Peyer's patch (tissue), 4 donors: ENCODE measurements around the gene LRRC4B. TPM values are rescaled to one million over a fixed set of nuclear protein-coding genes. Genes with fewer than 3 reads are reported as not detected.

ENCODE experiments used
- DNase-seq, 3 donors: peaks; one replicate each; pipeline ENCODE4 v3.0.0-alpha.2; 2017 to 2019
- H3K27ac ChIP-seq, 4 donors: fragments of 200-600 bp; sonication (generic); one replicate each; pipeline ENCODE4 v1.5.1; 2016 to 2019
- H3K27me3 ChIP-seq, 2 donors: fragments of 200-600 bp; sonication (generic); one replicate each; pipeline ENCODE4 v1.5.1; 2019
- H3K36me3 ChIP-seq, 3 donors: fragments of 200-600 bp; sonication (generic); one replicate each; pipeline ENCODE4 v1.5.1; 2016 to 2019
- H3K4me1 ChIP-seq, 4 donors: fragments of 200-600 bp; sonication (generic); one replicate each; pipeline ENCODE4 v1.5.1; 2016 to 2019
- H3K4me3 ChIP-seq, 4 donors: fragments of 200-600 bp; sonication (generic); 1 replicate in 3 of 4; 2 replicates in 1 of 4; pipeline ENCODE4 v1.5.1; 2016 to 2019; ENCODE audit warnings: mild to moderate bottlenecking in 1 of 4
- H3K9me3 ChIP-seq, 4 donors: fragments of 200-600 bp; sonication (generic); one replicate each; pipeline ENCODE4 v1.5.1; 2016 to 2019; ENCODE audit warnings: mild to moderate bottlenecking in 1 of 4
- POLR2A ChIP-seq, 2 donors: fragments of 450-650 bp; IDR thresholded peaks; one replicate each; pipeline ENCODE4 v1.5.1; 2017; ENCODE audit warnings: antibody characterized with exemption in 2 of 2, mild to moderate bottlenecking in 2 of 2, moderate library complexity in 2 of 2
- total RNA-seq, 4 donors: library from RNA; depleted of rRNA; stranded (reverse); fragments of >200 nt; gene quantifications; one replicate each; pipeline ENCODE4 v1.1.0, GENCODE V29; 2016
- TF ChIP-seq, protein P1 (sequence below), 6 experiments: fragments of 450-650 bp in 4 of 6; fragments of 200-600 bp in 2 of 6; sonication (generic) in 1 of 6; IDR thresholded peaks; one replicate each; pipeline ENCODE4 v1.5.1; 2017 to 2019; ENCODE audit warnings: antibody characterized with exemption in 6 of 6, mild to moderate bottlenecking in 3 of 6, moderate library complexity in 1 of 6

Gene LRRC4B
- total RNA-seq, 4 donors from 2014 or later: 0.35 to 2.0 (median 1.4) TPM

DNA sequence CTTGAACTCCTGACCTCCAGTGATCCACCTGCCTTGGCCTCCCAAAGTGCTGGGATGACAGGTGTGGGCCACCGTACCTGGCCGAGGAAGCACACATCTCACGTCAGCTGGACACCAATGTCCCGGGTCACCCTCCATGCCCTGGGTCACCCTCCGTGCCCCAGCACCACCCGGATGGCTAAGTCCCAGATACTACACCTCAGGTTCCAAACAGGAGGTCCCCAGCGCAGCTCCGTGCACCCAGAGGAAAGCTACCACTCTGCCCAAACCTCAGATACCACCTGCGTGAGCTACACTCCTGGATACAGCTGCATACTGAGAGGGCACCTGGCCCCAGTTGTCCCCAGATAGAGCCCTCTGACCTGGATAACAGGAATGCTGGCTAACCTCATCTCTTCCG lies 14.0 kb downstream of the LRRC4B start:
- H3K27ac ChIP-seq: no peak overlapping the region
- no peak for DNase-seq
- H3K27me3 ChIP-seq: peaks cover 0 to 5% of the 10 kb centered on the region in 2 donors
- H3K9me3 ChIP-seq: no peaks in the 10 kb centered on the region
- peaks cover 0 to 14% (median 5%) of the 10 kb centered on the region in 4 donors for H3K4me1 ChIP-seq
- no peak for TF ChIP-seq POLR2A (IDR thresholded peaks at IDR 0.05)
- TF ChIP-seq, protein P1, sequence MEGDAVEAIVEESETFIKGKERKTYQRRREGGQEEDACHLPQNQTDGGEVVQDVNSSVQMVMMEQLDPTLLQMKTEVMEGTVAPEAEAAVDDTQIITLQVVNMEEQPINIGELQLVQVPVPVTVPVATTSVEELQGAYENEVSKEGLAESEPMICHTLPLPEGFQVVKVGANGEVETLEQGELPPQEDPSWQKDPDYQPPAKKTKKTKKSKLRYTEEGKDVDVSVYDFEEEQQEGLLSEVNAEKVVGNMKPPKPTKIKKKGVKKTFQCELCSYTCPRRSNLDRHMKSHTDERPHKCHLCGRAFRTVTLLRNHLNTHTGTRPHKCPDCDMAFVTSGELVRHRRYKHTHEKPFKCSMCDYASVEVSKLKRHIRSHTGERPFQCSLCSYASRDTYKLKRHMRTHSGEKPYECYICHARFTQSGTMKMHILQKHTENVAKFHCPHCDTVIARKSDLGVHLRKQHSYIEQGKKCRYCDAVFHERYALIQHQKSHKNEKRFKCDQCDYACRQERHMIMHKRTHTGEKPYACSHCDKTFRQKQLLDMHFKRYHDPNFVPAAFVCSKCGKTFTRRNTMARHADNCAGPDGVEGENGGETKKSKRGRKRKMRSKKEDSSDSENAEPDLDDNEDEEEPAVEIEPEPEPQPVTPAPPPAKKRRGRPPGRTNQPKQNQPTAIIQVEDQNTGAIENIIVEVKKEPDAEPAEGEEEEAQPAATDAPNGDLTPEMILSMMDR (IDR thresholded peaks at IDR 0.05): no peak
- no peaks in the 10 kb centered on the region for H3K36me3 ChIP-seq
- no peak overlapping the region for H3K4me3 ChIP-seq

DNA sequence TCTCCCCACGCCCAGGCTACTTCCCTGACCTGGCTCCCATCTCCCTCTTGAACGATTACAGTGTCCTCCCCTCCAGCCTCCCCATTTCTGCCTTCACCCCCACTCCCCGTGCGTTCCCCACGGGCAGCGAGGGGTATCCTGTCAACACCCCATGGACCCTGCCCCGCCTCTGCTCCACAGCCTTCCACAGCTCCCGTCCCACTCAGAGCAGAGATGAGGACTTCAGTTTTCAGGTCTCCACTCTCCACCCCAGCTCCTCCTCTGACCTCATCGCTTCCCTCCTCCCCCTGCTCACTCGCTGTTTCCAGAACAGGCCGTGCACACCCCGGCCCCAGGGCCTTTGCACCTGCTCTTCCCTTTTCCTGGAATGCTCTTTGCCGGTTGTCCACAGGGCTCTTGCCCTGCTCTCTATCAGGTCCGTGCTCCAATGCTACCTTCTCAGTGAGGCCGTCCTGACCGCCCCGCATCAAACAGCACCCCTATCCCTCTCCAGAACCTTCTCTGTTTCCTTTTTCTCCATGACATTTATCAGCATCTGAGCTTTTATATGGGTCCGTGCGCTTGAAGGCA lies 15.0 kb downstream of the LRRC4B start:
- no peak for TF ChIP-seq POLR2A (IDR thresholded peaks at IDR 0.05)
- TF ChIP-seq, protein P1 (IDR thresholded peaks at IDR 0.05): no peak
- Histone ChIP-seq H3K9me3 (no peaks in the 10 kb centered on the region), H3K27ac (no peak overlapping the region), H3K27me3 (peaks cover 0 to 5% of the 10 kb centered on the region in 2 donors), H3K4me1 (peaks cover 0 to 14% (median 5%) of the 10 kb centered on the region in 4 donors), H3K36me3 (no peaks in the 10 kb centered on the region), H3K4me3 (no peak overlapping the region)
- DNase-seq: peak in 1 of 3 donors; percentile 7

DNA sequence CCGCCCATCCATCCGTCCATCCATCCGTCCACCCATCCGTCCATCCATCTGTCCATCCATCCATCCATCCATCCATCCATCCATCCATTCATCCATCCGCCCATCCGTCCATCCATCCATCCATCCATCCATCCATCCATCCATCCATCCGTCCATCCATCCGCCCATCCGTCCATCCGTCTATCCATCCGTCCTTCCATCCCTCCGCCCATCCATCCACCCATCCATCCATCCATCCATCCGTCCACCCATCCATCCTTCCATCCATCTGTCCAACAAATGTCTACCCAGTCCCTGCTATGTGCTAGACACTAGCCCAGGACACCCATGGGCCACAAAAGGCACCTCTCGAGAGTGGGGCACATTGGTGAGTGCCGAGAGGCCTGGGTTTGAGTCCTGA lies 15.7 kb downstream of the LRRC4B start:
- no peaks in the 10 kb centered on the region for H3K36me3 ChIP-seq
- no peak overlapping the region for H3K4me3 ChIP-seq
- TF ChIP-seq, protein P1 (IDR thresholded peaks at IDR 0.05): no peak
- TF ChIP-seq POLR2A (IDR thresholded peaks at IDR 0.05): no peak
- H3K27me3 ChIP-seq: peaks cover 0 to 5% of the 10 kb centered on the region in 2 donors
- no peak for DNase-seq
- no peak overlapping the region for H3K27ac ChIP-seq
- no peaks in the 10 kb centered on the region for H3K9me3 ChIP-seq
- H3K4me1 ChIP-seq: peaks cover 0 to 14% (median 5%) of the 10 kb centered on the region in 4 donors

DNA sequence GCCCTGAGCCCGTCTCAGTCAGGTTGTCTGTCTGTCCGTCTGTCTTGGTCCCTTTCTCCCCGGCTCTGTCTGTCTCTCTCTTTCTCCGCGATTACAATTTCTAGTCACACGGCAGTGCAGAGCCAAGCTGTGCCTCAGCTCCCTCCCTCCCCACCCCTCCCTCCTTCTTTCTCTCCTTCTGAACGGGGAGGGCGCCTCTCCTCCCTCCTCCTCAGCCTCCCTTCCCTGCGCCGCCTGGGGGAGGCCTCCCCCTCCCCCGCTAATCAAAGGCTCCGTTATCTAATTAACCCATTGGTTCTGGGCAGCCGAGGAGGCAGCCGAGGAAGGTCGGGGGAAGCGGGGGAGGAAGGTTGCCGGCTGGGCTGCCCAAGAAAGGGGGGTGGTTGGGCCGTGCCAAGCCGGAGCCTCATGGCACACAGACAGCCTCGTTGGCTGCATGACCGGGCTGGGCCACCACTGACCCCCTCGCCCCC lies 16.5 kb downstream of the LRRC4B start:
- H3K4me1 ChIP-seq: peaks cover 0 to 10% (median 3%) of the 10 kb centered on the region in 4 donors
- H3K4me3 ChIP-seq: peak overlapping the region in 1 of 4 donors; percentile 21
- no peak for TF ChIP-seq POLR2A (IDR thresholded peaks at IDR 0.05)
- TF ChIP-seq, protein P1 (IDR thresholded peaks at IDR 0.05): no peak
- no peak for DNase-seq
- H3K9me3 ChIP-seq: no peaks in the 10 kb centered on the region
- H3K36me3 ChIP-seq: no peaks in the 10 kb centered on the region
- no peak overlapping the region for H3K27ac ChIP-seq
- H3K27me3 ChIP-seq: peaks cover 0 to 5% of the 10 kb centered on the region in 2 donors

DNA sequence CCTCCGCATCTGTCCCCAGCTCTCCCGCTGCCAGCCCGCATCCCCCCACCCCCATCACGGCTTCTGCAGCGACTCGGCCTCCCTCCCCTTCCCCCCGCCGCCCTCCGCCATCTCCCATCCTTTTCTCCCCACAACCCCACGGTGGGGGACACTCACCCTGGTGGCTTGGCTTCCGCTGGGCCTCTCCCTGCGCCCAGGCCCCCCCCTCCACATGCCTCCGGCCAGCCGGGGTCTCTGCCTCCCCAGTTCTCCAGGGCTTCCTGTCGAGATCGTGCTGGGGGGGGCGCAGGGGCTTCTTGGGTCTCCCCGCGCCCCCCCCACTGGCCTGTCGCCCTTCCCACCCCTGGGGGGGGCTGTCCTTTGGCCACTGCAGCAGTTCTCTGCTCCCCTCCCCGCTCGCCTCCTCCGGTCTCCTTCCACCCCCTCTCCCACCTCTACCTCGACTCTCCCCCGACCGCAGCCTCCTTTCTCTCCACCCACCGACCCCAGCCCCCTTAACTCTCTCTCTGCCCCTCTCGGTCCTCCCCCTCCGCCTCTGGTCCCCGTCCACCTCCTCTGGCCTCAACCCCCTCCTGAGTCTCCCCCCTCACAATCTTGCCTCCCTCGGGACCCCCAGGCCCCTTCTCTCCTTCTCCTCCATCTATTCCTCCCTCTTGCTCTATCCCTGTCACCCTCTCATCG lies 17.1 kb downstream of the LRRC4B start:
- Histone ChIP-seq H3K27me3 (peaks cover 0 to 3% of the 10 kb centered on the region in 2 donors), H3K4me1 (peaks cover 0 to 4% (median 0%) of the 10 kb centered on the region in 4 donors), H3K4me3 (peak overlapping the region in 2 of 4 donors; percentile 9 to 21), H3K27ac (no peak overlapping the region), H3K9me3 (no peaks in the 10 kb centered on the region), H3K36me3 (no peaks in the 10 kb centered on the region)
- TF ChIP-seq POLR2A (IDR thresholded peaks at IDR 0.05): no peak
- TF ChIP-seq, protein P1 (IDR thresholded peaks at IDR 0.05): no peak
- no peak for DNase-seq
